Measurements from ENCODE around the gene CDK19.
"Not testable (repeated sequence)": the region's sequence is repeated elsewhere in the genome, so short reads cannot be mapped to it uniquely, and the experiment has no call there.

The CDK19 gene

DNA sequence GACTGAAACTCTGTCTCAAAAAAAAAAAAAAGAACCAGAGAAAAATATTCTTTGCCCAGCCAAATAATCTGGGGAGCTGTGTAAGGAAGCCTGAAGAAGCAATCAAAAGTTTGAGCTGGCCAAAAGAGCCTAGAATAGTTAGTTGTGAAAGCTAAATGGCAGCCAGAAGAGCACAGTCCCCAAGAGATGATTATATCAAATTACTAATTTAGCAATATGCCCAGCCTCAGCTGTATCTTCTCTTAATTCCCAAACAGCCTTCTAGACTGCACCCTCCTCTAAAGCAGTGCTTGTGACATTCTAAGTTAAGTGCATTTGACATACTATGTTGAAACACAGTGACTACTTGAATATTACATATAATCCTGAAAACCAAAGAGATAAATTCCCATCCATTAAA, 38.9 kb downstream of the CDK19 start:
- no peak for DNase-seq (ENCODE audit: extremely low spot score)
- CTCF ChIA-PET: interaction anchor here (0.9 kb wide), 1 partner anchor 16 kb away, joined by 4 read pairs; no protein-coding TSS in a partner anchor
- TF ChIP-seq, protein P1, sequence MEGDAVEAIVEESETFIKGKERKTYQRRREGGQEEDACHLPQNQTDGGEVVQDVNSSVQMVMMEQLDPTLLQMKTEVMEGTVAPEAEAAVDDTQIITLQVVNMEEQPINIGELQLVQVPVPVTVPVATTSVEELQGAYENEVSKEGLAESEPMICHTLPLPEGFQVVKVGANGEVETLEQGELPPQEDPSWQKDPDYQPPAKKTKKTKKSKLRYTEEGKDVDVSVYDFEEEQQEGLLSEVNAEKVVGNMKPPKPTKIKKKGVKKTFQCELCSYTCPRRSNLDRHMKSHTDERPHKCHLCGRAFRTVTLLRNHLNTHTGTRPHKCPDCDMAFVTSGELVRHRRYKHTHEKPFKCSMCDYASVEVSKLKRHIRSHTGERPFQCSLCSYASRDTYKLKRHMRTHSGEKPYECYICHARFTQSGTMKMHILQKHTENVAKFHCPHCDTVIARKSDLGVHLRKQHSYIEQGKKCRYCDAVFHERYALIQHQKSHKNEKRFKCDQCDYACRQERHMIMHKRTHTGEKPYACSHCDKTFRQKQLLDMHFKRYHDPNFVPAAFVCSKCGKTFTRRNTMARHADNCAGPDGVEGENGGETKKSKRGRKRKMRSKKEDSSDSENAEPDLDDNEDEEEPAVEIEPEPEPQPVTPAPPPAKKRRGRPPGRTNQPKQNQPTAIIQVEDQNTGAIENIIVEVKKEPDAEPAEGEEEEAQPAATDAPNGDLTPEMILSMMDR (IDR thresholded peaks at IDR 0.05; ENCODE audit: control extremely low read depth, extremely low read depth, low read depth, missing control alignments): no peak
- POLR2A ChIA-PET: no interaction called here

DNA sequence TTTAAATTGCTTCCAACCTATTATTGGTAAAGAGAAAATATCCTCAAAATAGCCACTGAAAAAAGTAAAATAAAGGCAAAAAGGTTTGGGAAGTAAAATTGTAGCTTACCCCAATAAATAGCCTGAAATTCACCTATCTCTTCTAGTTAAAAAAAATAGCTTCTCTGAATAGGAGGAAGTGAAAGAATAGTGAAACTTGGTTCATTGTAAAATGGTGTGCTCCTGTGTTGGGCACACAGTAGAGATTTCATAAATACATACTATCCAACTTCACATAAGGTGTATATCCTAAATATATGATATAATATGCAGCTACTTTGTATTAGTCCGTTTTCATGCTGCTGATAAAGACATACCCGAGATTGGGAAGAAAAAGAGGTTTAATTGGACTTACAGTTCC, 45.3 kb downstream of the CDK19 start:
- TF ChIP-seq, protein P1 (IDR thresholded peaks at IDR 0.05; ENCODE audit: control extremely low read depth, extremely low read depth, low read depth, missing control alignments): no peak
- ChIA-PET POLR2A (no interaction called here), CTCF (interaction anchor here (0.7 to 0.9 kb wide), 2 partner anchors 9 to 45 kb away, joined by 3 read pairs; partner anchors contain the start of gene CDK19)
- no peak for DNase-seq (ENCODE audit: extremely low spot score)

DNA sequence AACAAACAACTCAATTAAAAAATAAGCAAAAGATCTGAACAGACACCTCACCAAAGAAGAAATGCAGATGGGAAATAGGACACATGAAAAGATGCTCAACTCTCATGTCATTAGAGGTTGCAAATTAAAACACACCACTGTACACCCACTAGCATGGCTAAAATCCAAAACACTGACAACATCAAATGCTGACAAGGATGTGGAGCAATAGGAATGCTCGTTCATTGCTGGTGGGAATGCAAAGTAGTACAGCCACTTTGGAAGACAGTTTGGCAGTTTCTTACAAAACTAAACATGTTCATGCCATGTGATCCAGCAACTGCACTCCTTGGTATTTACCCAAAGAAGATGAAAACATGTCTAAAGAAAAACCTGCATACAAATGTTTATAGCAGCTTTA, 47.2 kb downstream of the CDK19 start:
- CTCF ChIA-PET: no interaction called here
- POLR2A ChIA-PET: no interaction called here
- TF ChIP-seq, protein P1 (IDR thresholded peaks at IDR 0.05; ENCODE audit: control extremely low read depth, extremely low read depth, low read depth, missing control alignments): no peak
- DNase-seq (ENCODE audit: extremely low spot score): no peak

DNA sequence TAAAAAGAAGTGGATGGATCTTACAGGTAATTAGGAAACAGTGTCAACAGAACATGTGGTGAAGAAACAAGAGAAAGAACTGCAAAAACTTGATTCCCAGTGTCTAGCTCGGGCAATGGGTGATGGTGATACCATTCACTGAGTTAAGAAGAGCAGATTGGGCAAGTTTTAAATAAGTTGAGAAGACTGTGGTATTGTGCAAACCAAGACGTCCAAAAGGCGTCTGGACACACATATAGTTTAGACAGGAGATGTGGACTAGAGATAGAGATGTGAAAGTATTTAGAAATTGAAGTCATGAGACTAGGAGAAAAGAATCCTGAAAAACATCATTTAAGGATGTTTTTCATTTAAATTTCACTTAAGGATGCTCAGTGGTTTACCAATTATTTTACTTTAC, 53.9 kb downstream of the CDK19 start:
- CTCF ChIA-PET: interaction anchor here (1.0 to 2.0 kb wide), 2 partner anchors 8 to 15 kb away, joined by 3 to 4 read pairs; no protein-coding TSS in a partner anchor

DNA sequence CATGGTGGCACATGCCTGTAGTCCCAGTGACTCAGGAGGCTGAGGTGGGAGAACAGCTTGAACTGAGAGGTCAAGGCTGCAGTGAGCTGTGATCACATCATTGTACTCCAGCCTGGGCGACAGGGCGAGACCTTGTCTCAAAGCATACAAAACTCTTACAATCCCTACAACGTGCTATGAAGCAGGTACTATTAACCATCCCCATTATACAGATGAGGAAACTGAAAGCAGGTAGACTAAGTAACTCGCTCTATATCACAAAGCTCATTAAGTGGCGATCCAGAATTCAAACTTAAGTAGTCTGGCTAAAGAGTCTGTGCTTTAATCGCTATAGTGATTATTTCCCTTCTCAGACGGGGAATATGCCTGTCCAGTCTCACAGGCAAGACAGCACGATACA, 54.7 kb downstream of the CDK19 start:
- TF ChIP-seq, protein P1 (IDR thresholded peaks at IDR 0.05; ENCODE audit: control extremely low read depth, extremely low read depth, low read depth, missing control alignments): no peak
- no peak for DNase-seq (ENCODE audit: extremely low spot score)
- CTCF ChIA-PET: interaction anchor here (1.0 to 2.0 kb wide), 4 partner anchors 9 to 78 kb away, joined by 3 to 4 read pairs (median 3); no protein-coding TSS in a partner anchor
- POLR2A ChIA-PET: no interaction called here

More for the DNA sequence above, 53.9 kb downstream of the CDK19 start:
- POLR2A ChIA-PET: no interaction called here
- TF ChIP-seq, protein P1 (IDR thresholded peaks at IDR 0.05; ENCODE audit: control extremely low read depth, extremely low read depth, low read depth, missing control alignments): no peak
- no peak for DNase-seq (ENCODE audit: extremely low spot score)

DNA sequence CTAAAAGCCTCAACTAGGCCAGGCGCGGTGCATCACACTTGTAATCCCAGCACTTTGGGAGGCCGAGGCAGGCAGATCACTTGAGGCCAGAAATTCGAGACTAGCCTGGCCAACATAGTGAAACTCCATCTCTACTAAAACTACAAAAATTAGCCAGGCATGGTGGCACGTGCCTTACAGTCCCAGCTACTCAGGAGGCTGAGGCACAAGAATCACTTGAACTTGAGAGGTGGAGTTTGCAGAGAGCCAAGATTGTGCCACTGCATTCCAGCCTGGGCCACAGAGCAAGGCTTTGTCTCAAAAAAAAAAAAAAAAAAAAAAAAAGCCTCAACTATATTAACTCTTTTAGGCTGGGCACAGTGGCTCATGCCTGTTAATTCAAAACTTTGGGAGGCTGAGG, 55.2 kb downstream of the CDK19 start:
- POLR2A ChIA-PET; DNase-seq (ENCODE audit: extremely low spot score): not testable (repeated sequence)
- CTCF ChIA-PET: interaction anchor here (1.1 to 2.0 kb wide), 3 partner anchors 16 to 78 kb away, joined by 3 to 4 read pairs (median 3); no protein-coding TSS in a partner anchor

DNA sequence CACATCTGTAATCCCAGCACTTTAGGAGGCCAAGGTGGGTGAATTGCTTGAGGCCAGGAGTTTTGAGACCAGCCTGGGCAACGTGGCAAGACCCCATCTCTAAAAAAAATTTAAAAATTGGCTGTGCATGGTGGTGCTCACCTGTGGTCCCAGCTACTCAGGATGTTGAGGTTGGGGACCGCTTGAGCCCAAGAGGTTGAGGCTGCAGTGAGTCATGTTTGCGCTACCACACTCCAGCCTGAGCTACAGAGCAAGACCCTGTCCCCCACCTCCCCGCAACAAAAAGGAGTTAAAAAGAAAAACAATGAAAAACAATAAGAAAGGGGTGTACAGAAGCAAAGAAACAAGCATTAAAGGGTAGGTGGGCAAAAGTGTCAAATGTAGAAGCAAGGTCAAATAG, 57.3 kb downstream of the CDK19 start:
- ChIA-PET POLR2A (interaction anchor here (0.6 to 0.7 kb wide), 2 partner anchors 26 to 117 kb away, joined by 3 to 6 read pairs; partner anchors contain the start of gene AMD1), CTCF (no interaction called here)
- TF ChIP-seq, protein P1 (IDR thresholded peaks at IDR 0.05; ENCODE audit: control extremely low read depth, extremely low read depth, low read depth, missing control alignments): no peak
- DNase-seq (ENCODE audit: extremely low spot score): no peak
